GM23248 (cell line): ENCODE measurements around the gene GSTM5. TPM values are rescaled to one million over a fixed set of nuclear protein-coding genes. Genes with fewer than 3 reads are reported as not detected.

ENCODE experiments used
- DNase-seq: peaks from one replicate; pipeline ENCODE4 v3.0.0-alpha.2; 2015
- H2AFZ ChIP-seq: fragments of 200-600 bp; sonication (generic); 2 replicates; pipeline ENCODE4 v1.6.1; 2016; ENCODE audit warnings: antibody characterized with exemption
- H3F3A ChIP-seq: fragments of 200-600 bp; sonication (generic); 2 replicates; pipeline ENCODE4 v1.6.1; 2016; ENCODE audit warnings: mild to moderate bottlenecking, antibody characterized with exemption, mixed run types; ENCODE audit not compliant: insufficient read depth
- H3K27ac ChIP-seq: fragments of 200-600 bp; sonication (generic); 2 replicates; pipeline ENCODE4 v1.5.1; 2016; ENCODE audit warnings: mild to moderate bottlenecking
- H3K27me3 ChIP-seq: fragments of 200-600 bp; sonication (generic); replicated peaks from 2 replicates; pipeline ENCODE4 v1.6.1; 2016; ENCODE audit warnings: mild to moderate bottlenecking; ENCODE audit not compliant: insufficient read depth
- H3K36me3 ChIP-seq: fragments of 200-600 bp; sonication (generic); 2 replicates; pipeline ENCODE4 v1.6.1; 2016; ENCODE audit warnings: low read depth, mild to moderate bottlenecking
- H3K4me1 ChIP-seq: fragments of 200-600 bp; sonication (generic); 2 replicates; pipeline ENCODE4 v1.6.1; 2016; ENCODE audit warnings: mild to moderate bottlenecking; ENCODE audit not compliant: insufficient read depth
- H3K4me2 ChIP-seq: fragments of 200-600 bp; sonication (generic); one replicate; pipeline ENCODE4 v1.6.1; 2016; ENCODE audit warnings: mild to moderate bottlenecking; ENCODE audit not compliant: unreplicated experiment
- H3K4me3 ChIP-seq: fragments of 200-600 bp; sonication (generic); 2 replicates; pipeline ENCODE4 v1.5.1; 2016; ENCODE audit warnings: mild to moderate bottlenecking
- H3K79me2 ChIP-seq: fragments of 200-600 bp; sonication (generic); 2 replicates; pipeline ENCODE4 v1.6.1; 2016; ENCODE audit warnings: mild to moderate bottlenecking; ENCODE audit not compliant: insufficient read depth
- H3K9ac ChIP-seq: fragments of 200-600 bp; sonication (generic); 2 replicates; pipeline ENCODE4 v1.6.1; 2016; ENCODE audit warnings: mild to moderate bottlenecking
- H3K9me2 ChIP-seq: fragments of 200-600 bp; sonication (generic); 2 replicates; pipeline ENCODE4 v1.6.1; 2016; ENCODE audit warnings: mixed run types, mild to moderate bottlenecking, moderate library complexity; ENCODE audit not compliant: insufficient read depth
- H3K9me3 ChIP-seq: fragments of 200-600 bp; sonication (generic); one replicate; pipeline ENCODE4 v1.6.1; 2017; ENCODE audit warnings: low read depth
- H4K20me1 ChIP-seq: fragments of 200-600 bp; sonication (generic); 2 replicates; pipeline ENCODE4 v1.6.0; 2016; ENCODE audit not compliant: insufficient read depth
- EZH2 ChIP-seq: fragments of 200-600 bp; sonication (generic); IDR thresholded peaks from 2 replicates; pipeline ENCODE4 v1.6.1; 2018; ENCODE audit warnings: antibody characterized with exemption, mild to moderate bottlenecking; ENCODE audit not compliant: insufficient read depth, poor library complexity, severe bottlenecking
- EZH2phosphoT487 ChIP-seq: fragments of 200-600 bp; sonication (generic); IDR thresholded peaks from 2 replicates; pipeline ENCODE4 v1.6.1; 2018; ENCODE audit warnings: antibody characterized with exemption, moderate library complexity, mild to moderate bottlenecking, low read depth; ENCODE audit not compliant: insufficient read depth
- WGBS, 2 experiments: methylation state at CpG; one replicate each; pipeline ENCODE4 v1.1.6; 2015 to 2017; ENCODE audit warnings: low lambda C conversion rate in 2 of 2, low coverage in 1 of 2; ENCODE audit errors: missing lambda C conversion rate in 2 of 2; 5-methylcytosine and 5-hydroxymethylcytosine counted together
- in situ Hi-C: fragments of 300-500 bp; cut with MboI; formaldehyde crosslinking; loops from 2 replicates; pipeline ENCODE4 v1.15.0; 2020
- polyA plus RNA-seq: library from polyadenylated mRNA; unstranded; fragments of >200 nt; fragmentation: Nextera tagmentation; extraction: Ambion mirVana; gene quantifications from 2 replicates; pipeline ENCODE4 v1.2.1, GENCODE V29; 2016
- total RNA-seq: library from RNA; depleted of rRNA; stranded (reverse); fragments of >200 nt; shearing (Covaris generic); gene quantifications from 2 replicates; pipeline ENCODE4 v1.2.3, GENCODE V29; 2014

The GSTM5 gene
- total and polyA plus RNA-seq, 2 experiments from 2014 or later = 2.4 to 2.5 TPM

GRCh38 chr1:109725510-109725909 lies 13.5 kb downstream of the GSTM5 start:
- no peak overlapping the region for H3K4me2 ChIP-seq
- H3K27ac ChIP-seq = no peak overlapping the region
- no peaks in the 10 kb centered on the region for H3K36me3 ChIP-seq
- H3K4me3 ChIP-seq = no peak overlapping the region
- WGBS, 2 experiments = 73 to 83% methylated on average over 4 of the region's 4 CpGs
- TF ChIP-seq EZH2phosphoT487 = no peak
- no peak for TF ChIP-seq EZH2
- no peak overlapping the region for H3K9ac ChIP-seq
- in situ Hi-C loops = loop anchor here (10.0 kb wide), 1 partner anchor 181 kb away; the partner anchor contains the start of gene GNAI3
- H3K9me3 ChIP-seq = no peaks in the 10 kb centered on the region
- H3K79me2 ChIP-seq = no peaks in the 10 kb centered on the region
- peaks cover 7% of the 10 kb centered on the region; the same call in 1 of the 2 replicates for H3K4me1 ChIP-seq
- no peak overlapping the region for H2AFZ ChIP-seq
- H3K27me3 ChIP-seq = no peaks in the 10 kb centered on the region
- no peaks in the 10 kb centered on the region for H3K9me2 ChIP-seq
- DNase-seq = no peak
- no peaks in the 10 kb centered on the region for H3F3A ChIP-seq
- H4K20me1 ChIP-seq = no peaks in the 10 kb centered on the region

GRCh38 chr1:109726007-109726406 lies 14.0 kb downstream of the GSTM5 start:
- Histone ChIP-seq H4K20me1 (no peaks in the 10 kb centered on the region), H3K4me2 (no peak overlapping the region), H3K9me2 (no peaks in the 10 kb centered on the region), H3K36me3 (no peaks in the 10 kb centered on the region), H3K4me3 (no peak overlapping the region), H3K27me3 (no peaks in the 10 kb centered on the region), H3K79me2 (no peaks in the 10 kb centered on the region), H2AFZ (no peak overlapping the region), H3F3A (no peaks in the 10 kb centered on the region), H3K9me3 (no peaks in the 10 kb centered on the region), H3K27ac (no peak overlapping the region), H3K9ac (no peak overlapping the region), H3K4me1 (peaks cover 7% of the 10 kb centered on the region; the same call in 1 of the 2 replicates)
- in situ Hi-C loops = loop anchor here (10.0 kb wide), 1 partner anchor 181 kb away; the partner anchor contains the start of gene GNAI3
- no peak for TF ChIP-seq EZH2
- TF ChIP-seq EZH2phosphoT487 = no peak
- DNase-seq = no peak
- 29 to 35% methylated on average over 1 of the region's 1 CpG for WGBS, 2 experiments

- Histone ChIP-seq H3K9me2 (no peaks in the 10 kb centered on the region), H3K27ac (no peak overlapping the region), H3F3A (no peaks in the 10 kb centered on the region), H3K79me2 (no peaks in the 10 kb centered on the region), H3K4me2 (no peak overlapping the region), H3K9ac (no peak overlapping the region), H3K9me3 (no peaks in the 10 kb centered on the region), H3K27me3 (no peaks in the 10 kb centered on the region), H3K4me3 (no peak overlapping the region), H3K4me1 (peaks cover 7% of the 10 kb centered on the region; the same call in 1 of the 2 replicates), H3K36me3 (no peaks in the 10 kb centered on the region), H4K20me1 (no peaks in the 10 kb centered on the region), H2AFZ (no peak overlapping the region)
- TF ChIP-seq EZH2 (no peak), EZH2phosphoT487 (no peak)
- DNase-seq = no peak
- WGBS, 2 experiments = 86 to 87% methylated on average over 12 of the region's 12 CpGs
- in situ Hi-C loops = loop anchor here (10.0 kb wide), 1 partner anchor 182 kb away; the partner anchor contains the start of gene GNAI3
Observed at GRCh38 chr1:109726728-109727373, 14.8 kb downstream of the GSTM5 start.

GRCh38 chr1:109728870-109729269 lies 16.8 kb downstream of the GSTM5 start:
- DNase-seq = no peak
- no peaks in the 10 kb centered on the region for H3K9me3 ChIP-seq
- no peak overlapping the region for H3K4me3 ChIP-seq
- no peak overlapping the region for H3K9ac ChIP-seq
- no peaks in the 10 kb centered on the region for H4K20me1 ChIP-seq
- H3K36me3 ChIP-seq = no peaks in the 10 kb centered on the region
- no peaks in the 10 kb centered on the region for H3K27me3 ChIP-seq
- in situ Hi-C loops = loop anchor here (10.0 kb wide), 1 partner anchor 184 kb away; the partner anchor contains the start of gene GNAI3
- H3K79me2 ChIP-seq = no peaks in the 10 kb centered on the region
- no peaks in the 10 kb centered on the region for H3K4me1 ChIP-seq
- WGBS, 2 experiments = 64 to 76% methylated on average over 7 of the region's 7 CpGs
- H2AFZ ChIP-seq = no peak overlapping the region
- H3F3A ChIP-seq = no peaks in the 10 kb centered on the region
- TF ChIP-seq EZH2 (no peak), EZH2phosphoT487 (no peak)
- H3K4me2 ChIP-seq = no peak overlapping the region
- H3K27ac ChIP-seq = no peak overlapping the region
- H3K9me2 ChIP-seq = no peaks in the 10 kb centered on the region
